ENCODE data around the gene MIGA2. TPM values are rescaled to one million over a fixed set of nuclear protein-coding genes. Genes with fewer than 3 reads are reported as not detected.
A peak's percentile ranks its signal among the peaks of the same experiment; 100 is the strongest.

Gene MIGA2
- polyA plus RNA-seq, 1 experiment, result 10.6 TPM

DNA sequence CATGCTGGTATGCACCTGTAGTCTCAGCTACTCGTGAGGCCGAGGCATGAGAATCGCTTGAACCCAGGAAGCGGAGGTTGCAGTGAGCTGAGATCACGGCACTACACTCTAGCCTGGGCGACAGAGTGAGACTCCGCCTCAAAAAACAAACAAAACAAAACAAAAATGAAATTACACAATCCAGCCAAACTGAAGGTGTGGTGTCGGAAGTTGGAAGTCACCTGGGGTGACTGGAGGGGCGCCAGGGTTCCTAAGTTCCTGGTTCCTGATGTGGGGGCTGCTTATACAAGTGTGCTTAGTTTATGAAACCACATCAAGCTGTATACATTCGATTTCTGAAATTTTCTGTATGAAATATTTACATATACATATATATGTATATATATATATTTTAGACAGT is 40.8 kb downstream of the MIGA2 start:
- Histone ChIP-seq H3K9me3 (ENCODE audit: control insufficient read depth, insufficient read depth, low read length) (no peaks in the 10 kb centered on the region), H3K4me3 (ENCODE audit: low read depth, low read length) (no peak overlapping the region), H3K27me3 (ENCODE audit: control insufficient read depth, insufficient read depth, low read length) (no peaks in the 10 kb centered on the region), H3K27ac (ENCODE audit: low read depth, low read length) (no peak overlapping the region)
- POLR2A ChIA-PET, result no interaction called here
- no peak for DNase-seq (ENCODE audit: low read depth, low spot score)
- CTCF ChIA-PET, result no interaction called here
- TF ChIP-seq, protein P1, sequence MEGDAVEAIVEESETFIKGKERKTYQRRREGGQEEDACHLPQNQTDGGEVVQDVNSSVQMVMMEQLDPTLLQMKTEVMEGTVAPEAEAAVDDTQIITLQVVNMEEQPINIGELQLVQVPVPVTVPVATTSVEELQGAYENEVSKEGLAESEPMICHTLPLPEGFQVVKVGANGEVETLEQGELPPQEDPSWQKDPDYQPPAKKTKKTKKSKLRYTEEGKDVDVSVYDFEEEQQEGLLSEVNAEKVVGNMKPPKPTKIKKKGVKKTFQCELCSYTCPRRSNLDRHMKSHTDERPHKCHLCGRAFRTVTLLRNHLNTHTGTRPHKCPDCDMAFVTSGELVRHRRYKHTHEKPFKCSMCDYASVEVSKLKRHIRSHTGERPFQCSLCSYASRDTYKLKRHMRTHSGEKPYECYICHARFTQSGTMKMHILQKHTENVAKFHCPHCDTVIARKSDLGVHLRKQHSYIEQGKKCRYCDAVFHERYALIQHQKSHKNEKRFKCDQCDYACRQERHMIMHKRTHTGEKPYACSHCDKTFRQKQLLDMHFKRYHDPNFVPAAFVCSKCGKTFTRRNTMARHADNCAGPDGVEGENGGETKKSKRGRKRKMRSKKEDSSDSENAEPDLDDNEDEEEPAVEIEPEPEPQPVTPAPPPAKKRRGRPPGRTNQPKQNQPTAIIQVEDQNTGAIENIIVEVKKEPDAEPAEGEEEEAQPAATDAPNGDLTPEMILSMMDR (IDR thresholded peaks at IDR 0.05; ENCODE audit: low read depth, low read length), result no peak

DNA sequence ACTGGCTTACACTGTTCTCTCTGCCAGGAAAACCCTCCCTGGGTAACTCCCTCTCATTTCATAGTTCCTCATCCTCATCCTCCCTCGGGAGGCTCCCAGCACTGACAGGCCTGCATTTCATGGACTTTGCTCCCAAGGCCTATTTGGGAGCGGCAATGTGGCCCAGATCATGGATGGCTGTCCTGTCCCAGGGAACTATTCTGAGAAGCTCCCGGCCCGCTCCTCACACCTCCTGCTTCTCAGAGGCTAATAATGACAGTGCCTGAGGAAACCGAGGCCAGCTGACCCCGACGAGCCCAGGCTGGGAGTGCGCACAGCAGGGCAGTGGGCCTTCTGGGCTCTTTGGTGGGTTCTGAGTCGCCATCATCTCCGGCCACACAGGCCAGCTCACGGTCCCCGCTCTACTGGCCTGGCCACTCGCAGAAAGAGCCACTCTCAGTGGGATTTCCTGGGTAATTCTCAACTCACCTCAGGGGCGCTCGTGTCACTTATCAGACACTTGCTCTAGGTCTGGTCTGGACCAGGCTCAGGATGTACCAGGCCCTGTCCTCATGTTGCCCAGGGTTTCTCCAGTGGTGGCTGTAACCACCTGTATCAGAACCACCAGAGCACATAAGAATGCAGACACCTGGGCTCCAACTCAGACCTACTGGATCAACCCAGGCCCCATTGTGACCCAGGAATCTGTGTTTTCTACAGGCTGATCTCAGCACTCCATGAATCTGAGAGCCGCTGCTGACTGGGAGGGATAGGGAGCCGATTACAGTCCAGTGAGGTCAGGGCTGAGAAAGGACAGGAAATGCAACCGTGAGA is 42.5 kb downstream of the MIGA2 start:
- no peak overlapping the region for H3K27ac ChIP-seq (ENCODE audit: low read depth, low read length)
- TF ChIP-seq, protein P1 (IDR thresholded peaks at IDR 0.05; ENCODE audit: low read depth, low read length), result no peak
- H3K27me3 ChIP-seq (ENCODE audit: control insufficient read depth, insufficient read depth, low read length), result no peaks in the 10 kb centered on the region
- ChIA-PET POLR2A (no interaction called here), CTCF (no interaction called here)
- no peaks in the 10 kb centered on the region for H3K9me3 ChIP-seq (ENCODE audit: control insufficient read depth, insufficient read depth, low read length)
- H3K4me3 ChIP-seq (ENCODE audit: low read depth, low read length), result no peak overlapping the region
- no peak for DNase-seq (ENCODE audit: low read depth, low spot score)

- TF ChIP-seq, protein P1 (IDR thresholded peaks at IDR 0.05; ENCODE audit: low read depth, low read length), result no peak
- H3K4me3 ChIP-seq (ENCODE audit: low read depth, low read length), result peak overlapping the region; percentile 86
- DNase-seq (ENCODE audit: low read depth, low spot score), result no peak
- ChIA-PET CTCF (interaction anchor here (0.8 kb wide), 1 partner anchor 52 kb away, joined by 3 read pairs; the partner anchor contains the start of gene SH3GLB2), POLR2A (no interaction called here)
- no peaks in the 10 kb centered on the region for H3K9me3 ChIP-seq (ENCODE audit: control insufficient read depth, insufficient read depth, low read length)
- no peaks in the 10 kb centered on the region for H3K27me3 ChIP-seq (ENCODE audit: control insufficient read depth, insufficient read depth, low read length)
- H3K27ac ChIP-seq (ENCODE audit: low read depth, low read length), result no peak overlapping the region
Observed at GRCh38 chr9:129079829-129080228, 43.4 kb downstream of the MIGA2 start.

DNA sequence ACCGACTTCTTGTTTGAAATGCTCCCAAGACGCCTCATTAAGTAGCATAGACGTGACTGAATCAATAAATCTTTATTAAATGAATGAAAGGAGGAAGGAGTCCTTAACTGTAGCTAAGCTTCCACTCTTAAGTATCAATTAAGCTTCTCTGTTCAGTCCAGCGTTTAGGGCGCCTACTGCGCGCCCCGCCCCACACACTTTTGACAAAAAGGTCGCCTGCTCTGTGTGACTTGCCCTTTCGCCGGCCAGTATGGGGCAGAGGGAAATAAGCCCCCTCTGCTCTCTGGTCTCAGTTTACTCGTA is 43.8 kb downstream of the MIGA2 start:
- CTCF ChIA-PET, result interaction anchor here (0.8 kb wide), 1 partner anchor 52 kb away, joined by 3 read pairs; the partner anchor contains the start of gene SH3GLB2

More for the DNA sequence above, 43.8 kb downstream of the MIGA2 start:
- no peaks in the 10 kb centered on the region for H3K27me3 ChIP-seq (ENCODE audit: control insufficient read depth, insufficient read depth, low read length)
- H3K27ac ChIP-seq (ENCODE audit: low read depth, low read length), result no peak overlapping the region
- H3K9me3 ChIP-seq (ENCODE audit: control insufficient read depth, insufficient read depth, low read length), result no peaks in the 10 kb centered on the region
- peak overlapping the region; percentile 86 for H3K4me3 ChIP-seq (ENCODE audit: low read depth, low read length)
- no peak for DNase-seq (ENCODE audit: low read depth, low spot score)
- POLR2A ChIA-PET, result interaction anchor here (0.6 to 1.6 kb wide), 2 partner anchors 11 to 543 kb away, joined by 3 to 5 read pairs; no protein-coding TSS in a partner anchor
- TF ChIP-seq, protein P1 (IDR thresholded peaks at IDR 0.05; ENCODE audit: low read depth, low read length), result no peak
